IMR-90 (cell line): ENCODE data around the gene SHISAL1. TPM values are rescaled to one million over a fixed set of nuclear protein-coding genes. Genes with fewer than 3 reads are reported as not detected.

Experiments
- ATAC-seq: fragments of 200-7000 bp; cut with Tn5 transposase; 2 replicates; pipeline ENCODE4 v1.9.1; 2020; ENCODE audit warnings: low read depth, mild to moderate bottlenecking, moderate library complexity
- BruUV-seq: library from RNA; stranded (reverse); fragments of 400-500 nt; replicated peaks from 2 replicates; lab custom pipeline; 2021; lab: Mats Ljungman, UMichigan
- CTCF ChIA-PET: fragments of 300-600 bp; formaldehyde crosslinking; extraction: SDS; loops from one replicate; lab custom pipeline; 2021; ENCODE audit warnings: antibody characterized with exemption; lab: Yijun Ruan, JAX
- POLR2A ChIA-PET: fragments of 300-600 bp; sonication (Branson Sonifier 250); formaldehyde crosslinking; loops from one replicate; lab custom pipeline; 2022; ENCODE audit warnings: antibody characterized with exemption; ENCODE audit not compliant: unreplicated experiment; lab: Charles Lee
- DNase-seq: peaks from one replicate; pipeline ENCODE4 v3.0.0; 2013
- H2AFZ ChIP-seq: replicated peaks from 2 replicates; pipeline ENCODE3; 2013; ENCODE audit warnings: low read length, mild to moderate bottlenecking; ENCODE audit not compliant: poor library complexity
- H2AK5ac ChIP-seq: 2 replicates; pipeline ENCODE4 v1.6.1; 2013; ENCODE audit warnings: low read depth, low read length, inconsistent platforms
- H2AK9ac ChIP-seq: replicated peaks from 2 replicates; pipeline ENCODE3; 2013; ENCODE audit warnings: mild to moderate bottlenecking, low read depth, low read length, moderate library complexity; ENCODE audit not compliant: poor library complexity
- H2BK120ac ChIP-seq: 2 replicates; pipeline ENCODE4 v1.6.1; 2013; ENCODE audit warnings: low read depth, low read length, inconsistent platforms
- H2BK15ac ChIP-seq: 3 replicates; pipeline ENCODE4 v1.6.1; 2013; ENCODE audit warnings: low read depth, low read length, inconsistent platforms
- H2BK20ac ChIP-seq: 2 replicates; pipeline ENCODE4 v1.6.1; 2013; ENCODE audit warnings: low read depth, mild to moderate bottlenecking, inconsistent platforms, low read length, moderate library complexity
- H2BK5ac ChIP-seq: 2 replicates; pipeline ENCODE4 v1.6.1; 2013; ENCODE audit warnings: mild to moderate bottlenecking, low read depth, low read length, inconsistent platforms; ENCODE audit not compliant: poor library complexity, severe bottlenecking
- H3K14ac ChIP-seq: replicated peaks from 2 replicates; pipeline ENCODE4 v1.6.1; 2013; ENCODE audit warnings: low read depth, low read length, inconsistent platforms
- H3K18ac ChIP-seq: 2 replicates; pipeline ENCODE4 v1.6.1; 2013; ENCODE audit warnings: low read depth, low read length, control low read depth
- H3K23ac ChIP-seq: 2 replicates; pipeline ENCODE4 v1.6.1; 2013; ENCODE audit warnings: low read depth, low read length, inconsistent platforms
- H3K27ac ChIP-seq: 2 replicates; pipeline ENCODE4 v1.5.1; 2013; ENCODE audit warnings: mild to moderate bottlenecking, control low read depth, low read length; ENCODE audit not compliant: insufficient read depth
- H3K27me3 ChIP-seq: 2 replicates; pipeline ENCODE4 v1.6.1; 2013; ENCODE audit warnings: low read length; ENCODE audit not compliant: control insufficient read depth, insufficient read depth
- H3K36me3 ChIP-seq: 2 replicates; pipeline ENCODE4 v1.6.1; 2013; ENCODE audit warnings: low read length, mixed read lengths; ENCODE audit not compliant: control insufficient read depth, insufficient read depth
- H3K4ac ChIP-seq: 2 replicates; pipeline ENCODE4 v1.6.1; 2013; ENCODE audit warnings: low read depth, low read length, inconsistent platforms
- H3K4me1 ChIP-seq: 2 replicates; pipeline ENCODE4 v1.6.1; 2013; ENCODE audit warnings: low read length, mixed read lengths; ENCODE audit not compliant: control insufficient read depth, insufficient read depth
- H3K4me2 ChIP-seq: 2 replicates; pipeline ENCODE4 v1.6.1; 2013; ENCODE audit warnings: low read depth, mild to moderate bottlenecking, control low read depth, low read length, moderate library complexity
- H3K4me3 ChIP-seq: 2 replicates; pipeline ENCODE4 v1.5.1; 2013; ENCODE audit warnings: low read depth, mild to moderate bottlenecking, control low read depth, low read length, moderate library complexity; ENCODE audit not compliant: insufficient read depth
- H3K56ac ChIP-seq: 2 replicates; pipeline ENCODE4 v1.6.1; 2013; ENCODE audit warnings: low read length, inconsistent platforms; ENCODE audit not compliant: insufficient read depth; ENCODE audit errors: extremely low read depth
- H3K79me1 ChIP-seq, 2 experiments: 2 replicates each; pipeline ENCODE4 v1.6.1; 2013; ENCODE audit warnings: low read length in 2 of 2, inconsistent platforms in 1 of 2, low read depth in 1 of 2
- H3K9ac ChIP-seq: 2 replicates; pipeline ENCODE4 v1.6.1; 2013; ENCODE audit warnings: low read depth, low read length, control low read depth
- H3K9me1 ChIP-seq: 2 replicates; pipeline ENCODE4 v1.6.1; 2013; ENCODE audit warnings: low read length, inconsistent platforms; ENCODE audit not compliant: insufficient read depth
- H3K9me3 ChIP-seq: 2 replicates; pipeline ENCODE4 v1.6.1; 2013; ENCODE audit warnings: low read length; ENCODE audit not compliant: control insufficient read depth, insufficient read depth
- H4K20me1 ChIP-seq: 2 replicates; pipeline ENCODE4 v1.6.1; 2013; ENCODE audit warnings: low read length, inconsistent platforms; ENCODE audit not compliant: insufficient read depth
- H4K5ac ChIP-seq: 2 replicates; pipeline ENCODE4 v1.6.1; 2013; ENCODE audit warnings: mild to moderate bottlenecking, low read depth, low read length, control low read depth
- H4K8ac ChIP-seq, 2 experiments: 2 replicates each; pipeline ENCODE4 v1.6.1; 2013; ENCODE audit warnings: low read depth in 2 of 2, low read length in 2 of 2, control low read depth in 1 of 2, inconsistent platforms in 1 of 2
- H4K91ac ChIP-seq: 2 replicates; pipeline ENCODE4 v1.6.1; 2013; ENCODE audit warnings: low read depth, low read length, inconsistent platforms; ENCODE audit not compliant: insufficient read depth
- CEBPB ChIP-seq: IDR thresholded peaks from 2 replicates; pipeline ENCODE4 v1.6.1; 2012; ENCODE audit warnings: low read depth, low read length, improper control_type of control experiment
- MAZ ChIP-seq: IDR thresholded peaks from 2 replicates; pipeline ENCODE4 v1.6.1; 2012; ENCODE audit warnings: low read depth, mild to moderate bottlenecking, low read length, improper control_type of control experiment, moderate library complexity, borderline replicate concordance
- NFE2L2 ChIP-seq: fragments of 150-350 bp; IDR thresholded peaks from 2 replicates; pipeline ENCODE4 v1.6.1; 2016; ENCODE audit warnings: low read depth, mild to moderate bottlenecking, low read length
- POLR2A ChIP-seq: IDR thresholded peaks from 2 replicates; pipeline ENCODE4 v1.6.1; 2012; ENCODE audit warnings: mild to moderate bottlenecking, low read depth, low read length
- RAD21 ChIP-seq: IDR thresholded peaks from 2 replicates; pipeline ENCODE4 v1.6.1; 2012; ENCODE audit warnings: low read length, improper control_type of control experiment
- WGBS, 2 experiments: methylation state at CpG; one replicate each; pipeline versions ENCODE4 v1.1.5 to v1.1.7; 2013; ENCODE audit warnings: missing lambda C conversion rate in 2 of 2; ENCODE audit not compliant: insufficient read length in 1 of 2; ENCODE audit errors: extremely low coverage in 2 of 2; 5-methylcytosine and 5-hydroxymethylcytosine counted together
- dilution Hi-C: fragments of 300-500 bp; cut with HindIII; formaldehyde crosslinking; loops from one replicate; pipeline ENCODE4 v1.14.3; 2018; ENCODE audit warnings: low sequenced_read_pairs; ENCODE audit not compliant: unreplicated experiment
- in situ Hi-C: fragments of 300-500 bp; cut with MboI; formaldehyde crosslinking; loops from 3 replicates; pipeline ENCODE4 v1.14.3; 2019; ENCODE audit warnings: low sequenced_read_pairs, inconsistent platforms, mixed read lengths
- intact Hi-C: fragments of 100-400 bp; cut with micrococcal nuclease; formaldehyde crosslinking; loops from 2 replicates; pipeline ENCODE4 v1.10.0; 2022
- polyA plus RNA-seq, 3 experiments: library from polyadenylated mRNA; depleted of rRNA; stranded (reverse); fragments of >200 nt; gene quantifications; 2 replicates each; pipeline ENCODE4 v1.2.3, GENCODE V29; 2012; ENCODE audit warnings: low replicate concordance in 1 of 3
- total RNA-seq: library from RNA; depleted of rRNA; stranded (reverse); fragments of >200 nt; gene quantifications from 2 replicates; pipeline ENCODE4 v1.2.3, GENCODE V29; 2012
- TF ChIP-seq, protein P1 (sequence below): fragments of 150-350 bp; IDR thresholded peaks from 2 replicates; pipeline ENCODE4 v1.6.1; 2016; ENCODE audit warnings: low read depth, mild to moderate bottlenecking, low read length, moderate library complexity, borderline replicate concordance

The SHISAL1 gene
- total and polyA plus RNA-seq, 2 of the 4 experiments (the other 2 are of a cell fraction), result 1.0 to 1.4 TPM

DNA sequence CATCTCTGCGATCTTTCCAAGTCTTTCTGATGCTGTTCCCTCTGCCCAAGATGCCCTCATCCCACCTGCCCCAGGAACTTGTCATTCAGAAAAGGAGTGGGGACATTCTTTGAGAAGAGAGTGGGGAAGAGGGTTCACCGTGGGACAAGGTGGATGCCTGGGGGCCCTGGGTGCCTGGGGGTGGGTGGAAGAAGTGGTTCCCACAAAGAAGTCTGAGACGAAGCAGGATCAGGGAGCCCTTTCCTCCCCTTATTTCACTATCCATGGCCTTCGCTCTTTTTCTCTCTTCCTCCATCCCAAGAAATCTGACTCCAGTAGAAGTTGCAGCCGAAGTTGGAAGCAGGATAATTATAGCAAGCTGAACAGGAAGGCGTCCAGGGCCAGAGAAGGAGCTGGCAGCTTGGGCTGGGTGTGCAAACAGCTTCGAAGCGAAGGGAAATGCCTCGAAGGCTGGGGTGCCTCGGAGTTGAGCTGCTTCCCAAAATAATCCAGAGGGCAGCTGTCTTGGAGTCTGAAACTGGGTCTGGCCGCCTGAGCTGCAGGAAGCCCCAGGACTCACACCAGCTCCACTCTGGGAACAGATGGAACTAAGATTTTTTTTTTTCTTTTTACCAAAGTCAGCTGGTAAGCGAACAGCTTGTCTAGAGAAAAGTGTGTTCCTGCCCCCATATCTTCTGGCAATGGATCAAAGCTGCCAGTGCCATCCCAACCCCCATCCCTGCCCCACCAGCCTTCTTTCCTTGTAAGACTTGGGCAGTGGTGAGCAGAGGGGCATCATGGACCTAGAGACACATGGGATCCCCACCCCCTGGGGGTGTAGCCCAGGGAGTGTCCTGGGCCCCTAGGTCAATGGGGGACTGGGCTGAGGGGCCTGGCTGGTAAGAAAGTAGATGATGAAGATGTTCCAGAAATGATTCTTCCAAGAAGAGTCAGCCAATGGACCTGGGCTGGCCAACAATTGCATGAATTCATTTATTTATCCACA lies 100.5 kb downstream of the SHISAL1 start:
- H2BK5ac ChIP-seq, result no peak overlapping the region
- no peaks in the 10 kb centered on the region for H3K36me3 ChIP-seq
- no peak overlapping the region for H3K23ac ChIP-seq
- peak; percentile 70 for ATAC-seq
- in situ Hi-C loops (no loop called here), intact Hi-C loops (no loop called here), dilution Hi-C loops (no loop called here)
- no peak overlapping the region for H2AK5ac ChIP-seq
- H2BK15ac ChIP-seq, result no peak overlapping the region
- H4K5ac ChIP-seq, result no peak overlapping the region; the same call in 1 of the 2 replicates
- H2AFZ ChIP-seq, result peak overlapping the region; percentile 71
- no peaks in the 10 kb centered on the region for H4K20me1 ChIP-seq
- H2AK9ac ChIP-seq, result no peak overlapping the region
- no peak overlapping the region for H3K14ac ChIP-seq
- H3K4me3 ChIP-seq, result no peak overlapping the region
- no peak overlapping the region for H3K9ac ChIP-seq
- no peaks in the 10 kb centered on the region for H3K9me1 ChIP-seq
- peak; percentile 11 for DNase-seq
- H2BK120ac ChIP-seq, result no peak overlapping the region
- peaks cover 8% of the 10 kb centered on the region for H3K9me3 ChIP-seq
- no peak for TF ChIP-seq MAZ
- no peak for TF ChIP-seq POLR2A
- TF ChIP-seq CEBPB, result no peak
- no peak for TF ChIP-seq RAD21
- no peak for TF ChIP-seq NFE2L2
- TF ChIP-seq, protein P1, sequence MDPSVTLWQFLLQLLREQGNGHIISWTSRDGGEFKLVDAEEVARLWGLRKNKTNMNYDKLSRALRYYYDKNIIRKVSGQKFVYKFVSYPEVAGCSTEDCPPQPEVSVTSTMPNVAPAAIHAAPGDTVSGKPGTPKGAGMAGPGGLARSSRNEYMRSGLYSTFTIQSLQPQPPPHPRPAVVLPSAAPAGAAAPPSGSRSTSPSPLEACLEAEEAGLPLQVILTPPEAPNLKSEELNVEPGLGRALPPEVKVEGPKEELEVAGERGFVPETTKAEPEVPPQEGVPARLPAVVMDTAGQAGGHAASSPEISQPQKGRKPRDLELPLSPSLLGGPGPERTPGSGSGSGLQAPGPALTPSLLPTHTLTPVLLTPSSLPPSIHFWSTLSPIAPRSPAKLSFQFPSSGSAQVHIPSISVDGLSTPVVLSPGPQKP, result no peak
- POLR2A ChIA-PET, result no interaction called here
- CTCF ChIA-PET, result interaction anchor here (0.6 kb wide), 1 partner anchor 113 kb away, joined by 3 read pairs; no protein-coding TSS in a partner anchor
- no peaks in the 10 kb centered on the region for H3K79me1 ChIP-seq
- H4K8ac ChIP-seq, result no peak overlapping the region
- H3K27ac ChIP-seq, result peak overlapping the region; percentile 20; the same call in 1 of the 2 replicates
- H3K18ac ChIP-seq, result no peak overlapping the region; the same call in 1 of the 2 replicates
- peaks cover 10% of the 10 kb centered on the region; the same call in 1 of the 2 replicates for H3K4me1 ChIP-seq
- H3K27me3 ChIP-seq, result peaks cover 4% of the 10 kb centered on the region; the same call in 1 of the 2 replicates
- WGBS, 2 experiments, result 0% methylated on average over 1 of the region's 12 CpGs; no CpG with 5 or more reads in 1 of the 2 experiments
- BruUV-seq, result no TSS peak
- H3K4ac ChIP-seq, result no peak overlapping the region
- peak overlapping the region; percentile 66; the same call in 1 of the 2 replicates for H3K4me2 ChIP-seq
- H3K56ac ChIP-seq, result no peak overlapping the region
- no peak overlapping the region for H2BK20ac ChIP-seq
- no peak overlapping the region for H4K91ac ChIP-seq
